ENCODE results near the gene RGPD5. TPM values are rescaled to one million over a fixed set of nuclear protein-coding genes. Genes with fewer than 3 reads are reported as not detected.
"Not testable (repeated sequence)": the region's sequence is repeated elsewhere in the genome, so short reads cannot be mapped to it uniquely, and the experiment has no call there.

The RGPD5 gene
- total and polyA plus RNA-seq, 9 donors, result 14.3 to 28.5 (median 20.4) TPM

- not testable (repeated sequence) for H3K4me1 ChIP-seq (ENCODE audit: control insufficient read depth, insufficient read depth, low read length); DNase-seq; H3K36me3 ChIP-seq (ENCODE audit: control insufficient read depth, insufficient read depth, low read length); H3K4me3 ChIP-seq (ENCODE audit: low read length); H3K27ac ChIP-seq (ENCODE audit: low read length); H3K27me3 ChIP-seq (ENCODE audit: control insufficient read depth, insufficient read depth, low read length); H3K9me3 ChIP-seq (replicated peaks; ENCODE audit: control insufficient read depth, low read depth, low read length)
- WGBS (ENCODE audit: insufficient coverage), result no CpG with 5 or more reads among the region's 2 CpGs
Observed at GRCh38 chr2:109779118-109779517, 15.0 kb upstream of the RGPD5 start.

- not testable (repeated sequence) for H3K27ac ChIP-seq (ENCODE audit: low read length); H3K4me1 ChIP-seq (ENCODE audit: control insufficient read depth, insufficient read depth, low read length); H3K4me3 ChIP-seq (ENCODE audit: low read length); H3K9me3 ChIP-seq (replicated peaks; ENCODE audit: control insufficient read depth, low read depth, low read length); H3K36me3 ChIP-seq (ENCODE audit: control insufficient read depth, insufficient read depth, low read length); DNase-seq; H3K27me3 ChIP-seq (ENCODE audit: control insufficient read depth, insufficient read depth, low read length)
- WGBS (ENCODE audit: insufficient coverage), result no CpG with 5 or more reads among the region's 15 CpGs
Observed at GRCh38 chr2:109781147-109781816, 12.8 kb upstream of the RGPD5 start.

GRCh38 chr2:109782446-109782993, 11.6 kb upstream of the RGPD5 start:
- H3K4me1 ChIP-seq (ENCODE audit: control insufficient read depth, insufficient read depth, low read length); H3K27ac ChIP-seq (ENCODE audit: low read length); H3K4me3 ChIP-seq (ENCODE audit: low read length); DNase-seq; H3K27me3 ChIP-seq (ENCODE audit: control insufficient read depth, insufficient read depth, low read length); H3K9me3 ChIP-seq (replicated peaks; ENCODE audit: control insufficient read depth, low read depth, low read length); H3K36me3 ChIP-seq (ENCODE audit: control insufficient read depth, insufficient read depth, low read length): not testable (repeated sequence)
- WGBS (ENCODE audit: insufficient coverage), result no CpG with 5 or more reads among the region's 2 CpGs

GRCh38 chr2:109791530-109792279, 2.4 kb upstream of the RGPD5 start:
- DNase-seq; H3K27ac ChIP-seq (ENCODE audit: low read length); H3K4me3 ChIP-seq (ENCODE audit: low read length); H3K9me3 ChIP-seq (replicated peaks; ENCODE audit: control insufficient read depth, low read depth, low read length); H3K4me1 ChIP-seq (ENCODE audit: control insufficient read depth, insufficient read depth, low read length); H3K27me3 ChIP-seq (ENCODE audit: control insufficient read depth, insufficient read depth, low read length); H3K36me3 ChIP-seq (ENCODE audit: control insufficient read depth, insufficient read depth, low read length): not testable (repeated sequence)
- no CpG with 5 or more reads among the region's 12 CpGs for WGBS (ENCODE audit: insufficient coverage)

- not testable (repeated sequence) for DNase-seq; H3K27me3 ChIP-seq (ENCODE audit: control insufficient read depth, insufficient read depth, low read length); H3K4me3 ChIP-seq (ENCODE audit: low read length); H3K9me3 ChIP-seq (replicated peaks; ENCODE audit: control insufficient read depth, low read depth, low read length); H3K4me1 ChIP-seq (ENCODE audit: control insufficient read depth, insufficient read depth, low read length); H3K27ac ChIP-seq (ENCODE audit: low read length); H3K36me3 ChIP-seq (ENCODE audit: control insufficient read depth, insufficient read depth, low read length)
- no CpG with 5 or more reads among the region's 1 CpG for WGBS (ENCODE audit: insufficient coverage)
Observed at GRCh38 chr2:109792659-109793058, 1.4 kb upstream of the RGPD5 start.

- not testable (repeated sequence) for H3K4me1 ChIP-seq (ENCODE audit: control insufficient read depth, insufficient read depth, low read length); H3K9me3 ChIP-seq (replicated peaks; ENCODE audit: control insufficient read depth, low read depth, low read length); H3K27me3 ChIP-seq (ENCODE audit: control insufficient read depth, insufficient read depth, low read length); H3K4me3 ChIP-seq (ENCODE audit: low read length); DNase-seq; H3K27ac ChIP-seq (ENCODE audit: low read length); H3K36me3 ChIP-seq (ENCODE audit: control insufficient read depth, insufficient read depth, low read length)
- no CpG with 5 or more reads among the region's 8 CpGs for WGBS (ENCODE audit: insufficient coverage)
Observed at GRCh38 chr2:109871129-109871751, 77.1 kb downstream of the RGPD5 start.

GRCh38 chr2:109876625-109877024, 82.5 kb downstream of the RGPD5 start:
- H3K9me3 ChIP-seq (replicated peaks; ENCODE audit: control insufficient read depth, low read depth, low read length); DNase-seq; H3K4me3 ChIP-seq (ENCODE audit: low read length); H3K36me3 ChIP-seq (ENCODE audit: control insufficient read depth, insufficient read depth, low read length); H3K27ac ChIP-seq (ENCODE audit: low read length); H3K27me3 ChIP-seq (ENCODE audit: control insufficient read depth, insufficient read depth, low read length); H3K4me1 ChIP-seq (ENCODE audit: control insufficient read depth, insufficient read depth, low read length): not testable (repeated sequence)
- no CpG with 5 or more reads among the region's 3 CpGs for WGBS (ENCODE audit: insufficient coverage)

- not testable (repeated sequence) for H3K36me3 ChIP-seq (ENCODE audit: control insufficient read depth, insufficient read depth, low read length); H3K4me3 ChIP-seq (ENCODE audit: low read length); H3K4me1 ChIP-seq (ENCODE audit: control insufficient read depth, insufficient read depth, low read length); H3K27ac ChIP-seq (ENCODE audit: low read length); H3K9me3 ChIP-seq (replicated peaks; ENCODE audit: control insufficient read depth, low read depth, low read length); H3K27me3 ChIP-seq (ENCODE audit: control insufficient read depth, insufficient read depth, low read length); DNase-seq
- no CpG with 5 or more reads among the region's 1 CpG for WGBS (ENCODE audit: insufficient coverage)
Observed at GRCh38 chr2:109882112-109882511, 88.0 kb downstream of the RGPD5 start.

GRCh38 chr2:109888414-109888813, 94.3 kb downstream of the RGPD5 start:
- H3K4me3 ChIP-seq (ENCODE audit: low read length); H3K36me3 ChIP-seq (ENCODE audit: control insufficient read depth, insufficient read depth, low read length); H3K4me1 ChIP-seq (ENCODE audit: control insufficient read depth, insufficient read depth, low read length); H3K27me3 ChIP-seq (ENCODE audit: control insufficient read depth, insufficient read depth, low read length); DNase-seq; H3K9me3 ChIP-seq (replicated peaks; ENCODE audit: control insufficient read depth, low read depth, low read length); H3K27ac ChIP-seq (ENCODE audit: low read length): not testable (repeated sequence)
- no CpG with 5 or more reads among the region's 4 CpGs for WGBS (ENCODE audit: insufficient coverage)

- H3K4me3 ChIP-seq (ENCODE audit: low read length); H3K27me3 ChIP-seq (ENCODE audit: control insufficient read depth, insufficient read depth, low read length); H3K36me3 ChIP-seq (ENCODE audit: control insufficient read depth, insufficient read depth, low read length); H3K9me3 ChIP-seq (replicated peaks; ENCODE audit: control insufficient read depth, low read depth, low read length); DNase-seq; H3K4me1 ChIP-seq (ENCODE audit: control insufficient read depth, insufficient read depth, low read length); H3K27ac ChIP-seq (ENCODE audit: low read length): not testable (repeated sequence)
- WGBS (ENCODE audit: insufficient coverage), result no CpG with 5 or more reads among the region's 4 CpGs
Observed at GRCh38 chr2:109889909-109890308, 95.8 kb downstream of the RGPD5 start.
